Measurements from ENCODE around the gene PIK3R3.

DNA sequence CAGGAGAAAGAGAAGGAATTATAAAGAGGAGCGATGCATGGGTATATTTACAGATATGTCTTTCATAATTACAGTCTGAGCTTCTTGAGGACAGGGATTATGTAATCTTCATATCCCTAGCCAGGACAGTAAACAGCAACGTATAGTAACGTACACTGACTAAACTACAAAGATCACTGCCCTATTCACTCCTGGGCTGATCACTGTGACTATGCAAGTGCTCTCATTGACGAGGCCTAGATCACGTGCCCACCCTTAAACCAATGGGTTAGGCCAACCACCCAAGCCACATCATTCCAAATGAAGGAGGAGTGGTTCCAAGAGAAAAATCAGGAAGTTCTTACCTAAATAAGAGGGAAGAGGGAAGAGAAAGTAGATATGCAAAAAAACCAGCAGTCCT lies 18.5 kb downstream of the PIK3R3 start:
- TF ChIP-seq, protein P1, sequence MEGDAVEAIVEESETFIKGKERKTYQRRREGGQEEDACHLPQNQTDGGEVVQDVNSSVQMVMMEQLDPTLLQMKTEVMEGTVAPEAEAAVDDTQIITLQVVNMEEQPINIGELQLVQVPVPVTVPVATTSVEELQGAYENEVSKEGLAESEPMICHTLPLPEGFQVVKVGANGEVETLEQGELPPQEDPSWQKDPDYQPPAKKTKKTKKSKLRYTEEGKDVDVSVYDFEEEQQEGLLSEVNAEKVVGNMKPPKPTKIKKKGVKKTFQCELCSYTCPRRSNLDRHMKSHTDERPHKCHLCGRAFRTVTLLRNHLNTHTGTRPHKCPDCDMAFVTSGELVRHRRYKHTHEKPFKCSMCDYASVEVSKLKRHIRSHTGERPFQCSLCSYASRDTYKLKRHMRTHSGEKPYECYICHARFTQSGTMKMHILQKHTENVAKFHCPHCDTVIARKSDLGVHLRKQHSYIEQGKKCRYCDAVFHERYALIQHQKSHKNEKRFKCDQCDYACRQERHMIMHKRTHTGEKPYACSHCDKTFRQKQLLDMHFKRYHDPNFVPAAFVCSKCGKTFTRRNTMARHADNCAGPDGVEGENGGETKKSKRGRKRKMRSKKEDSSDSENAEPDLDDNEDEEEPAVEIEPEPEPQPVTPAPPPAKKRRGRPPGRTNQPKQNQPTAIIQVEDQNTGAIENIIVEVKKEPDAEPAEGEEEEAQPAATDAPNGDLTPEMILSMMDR (IDR thresholded peaks at IDR 0.05) = no peak
- no peak for TF ChIP-seq EP300 (IDR thresholded peaks at IDR 0.05)

Data from ovary (tissue), 3 donors.